SK-N-SH treated with all-trans-retinoic acid at 6 μM for 48 hours (cell line): Measurements from ENCODE around the gene SLC12A8.

Experiments
- ATAC-seq: fragments of 200-7000 bp; cut with Tn5 transposase; 3 replicates; pipeline ENCODE4 v1.9.1; 2020; ENCODE audit warnings: mild to moderate bottlenecking, moderate library complexity
- BACH2 ChIP-seq: fragments of 250-450 bp; sonication (Bioruptor Pico); IDR thresholded peaks from 2 replicates; pipeline ENCODE4 v1.9.0; 2021; ENCODE audit warnings: mild to moderate bottlenecking, borderline replicate concordance
- CSDC2 ChIP-seq: fragments of 250-450 bp; sonication (Bioruptor Pico); IDR thresholded peaks from 2 replicates; pipeline ENCODE4 v1.5.0; 2020; ENCODE audit warnings: mild to moderate bottlenecking, moderate library complexity
- ESRRG ChIP-seq: fragments of 250-450 bp; sonication (Bioruptor Pico); IDR thresholded peaks from 2 replicates; pipeline ENCODE4 v1.6.1; 2021; ENCODE audit warnings: mild to moderate bottlenecking
- GLIS3 ChIP-seq: fragments of 250-450 bp; sonication (Bioruptor Pico); IDR thresholded peaks from 2 replicates; pipeline ENCODE4 v1.5.0; 2020; ENCODE audit warnings: mild to moderate bottlenecking, moderate library complexity
- ISL1 ChIP-seq: fragments of 250-450 bp; sonication (Bioruptor Pico); IDR thresholded peaks from 2 replicates; pipeline ENCODE4 v2.1.2; 2022; ENCODE audit warnings: mild to moderate bottlenecking, moderate library complexity
- OSR1 ChIP-seq: fragments of 250-450 bp; sonication (Bioruptor Pico); IDR thresholded peaks from 2 replicates; pipeline ENCODE4 v1.8.0; 2022; ENCODE audit warnings: moderate library complexity, mild to moderate bottlenecking, inconsistent platforms
- PPARA ChIP-seq: fragments of 250-450 bp; sonication (Bioruptor Pico); IDR thresholded peaks from 2 replicates; pipeline ENCODE4 v1.5.0; 2020; ENCODE audit warnings: mild to moderate bottlenecking, borderline replicate concordance
- RARB ChIP-seq: fragments of 250-450 bp; sonication (Bioruptor Pico); IDR thresholded peaks from 2 replicates; pipeline ENCODE4 v1.8.0; 2021; ENCODE audit warnings: mild to moderate bottlenecking, moderate library complexity
- TCF4 ChIP-seq: fragments of 250-450 bp; sonication (Bioruptor Pico); IDR thresholded peaks from 2 replicates; pipeline ENCODE4 v1.8.0; 2021; ENCODE audit warnings: mild to moderate bottlenecking, moderate library complexity, borderline replicate concordance
- ZC3H10 ChIP-seq: fragments of 250-450 bp; sonication (Bioruptor Pico); IDR thresholded peaks from 2 replicates; pipeline ENCODE4 v1.5.1; 2021; ENCODE audit warnings: mild to moderate bottlenecking, moderate library complexity
- ZFP3 ChIP-seq: fragments of 250-450 bp; sonication (Bioruptor Pico); IDR thresholded peaks from 2 replicates; pipeline ENCODE4 v1.5.0; 2020; ENCODE audit warnings: mild to moderate bottlenecking, moderate library complexity
- ZFP30 ChIP-seq: fragments of 450-650 bp; formaldehyde crosslinking; IDR thresholded peaks from 2 replicates; pipeline ENCODE4 v1.5.0; 2022; ENCODE audit warnings: mild to moderate bottlenecking, moderate library complexity
- ZNF565 ChIP-seq: fragments of 450-650 bp; formaldehyde crosslinking; conservative IDR thresholded peaks from 2 replicates; pipeline ENCODE4 v1.5.0; 2020; ENCODE audit warnings: low read depth, mild to moderate bottlenecking, moderate library complexity
- ZNF70 ChIP-seq: fragments of 450-650 bp; formaldehyde crosslinking; IDR thresholded peaks from 2 replicates; pipeline ENCODE4 v1.5.0; 2020; ENCODE audit warnings: mild to moderate bottlenecking, moderate library complexity
- TF ChIP-seq, protein P1 (sequence below): fragments of 250-450 bp; sonication (Bioruptor Pico); IDR thresholded peaks from 2 replicates; pipeline ENCODE4 v1.8.0; 2021; ENCODE audit warnings: low read depth, mild to moderate bottlenecking, moderate library complexity, borderline replicate concordance
- TF ChIP-seq, protein P2 (sequence below): fragments of 250-450 bp; sonication (Bioruptor Pico); IDR thresholded peaks from 2 replicates; pipeline ENCODE4 v1.8.0; 2020; ENCODE audit warnings: mild to moderate bottlenecking, moderate library complexity, borderline replicate concordance
- TF ChIP-seq, protein P3 (sequence below): fragments of 250-450 bp; sonication (Bioruptor Pico); IDR thresholded peaks from 2 replicates; pipeline ENCODE4 v1.5.1; 2021; ENCODE audit warnings: mild to moderate bottlenecking, moderate library complexity
- TF ChIP-seq, protein P4 (sequence below): fragments of 250-450 bp; sonication (Bioruptor Pico); IDR thresholded peaks from 2 replicates; pipeline ENCODE4 v1.5.0; 2020; ENCODE audit warnings: mild to moderate bottlenecking, moderate library complexity
- TF ChIP-seq, protein P5 (sequence below): fragments of 250-450 bp; sonication (Bioruptor Pico); IDR thresholded peaks from 2 replicates; pipeline ENCODE4 v1.5.1; 2020; ENCODE audit warnings: low read depth, mild to moderate bottlenecking, moderate library complexity

The SLC12A8 gene

DNA sequence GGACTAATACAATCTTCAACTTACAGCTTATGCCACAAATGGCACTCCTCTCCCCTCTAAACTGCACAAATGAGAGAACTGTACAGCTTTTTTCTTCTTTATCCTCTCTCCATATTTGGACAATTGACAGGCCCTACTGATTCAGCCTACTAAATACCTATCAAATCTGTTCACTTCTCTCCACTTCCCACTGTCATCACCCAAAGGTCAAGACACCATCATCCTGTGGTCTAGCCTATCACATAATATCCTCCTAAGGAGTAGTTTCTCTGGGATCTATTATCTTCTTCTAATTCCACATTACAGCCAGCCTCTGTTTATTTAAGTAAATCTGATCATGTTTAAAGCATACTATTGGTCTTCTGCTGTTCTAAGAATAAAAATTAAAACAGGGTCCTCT lies 33.0 kb upstream of the SLC12A8 start:
- no peak for ATAC-seq
- TF ChIP-seq PPARA = no peak
- TF ChIP-seq ZNF70 (CRISPR knock-in tag) = no peak
- TF ChIP-seq ISL1 = no peak
- TF ChIP-seq GLIS3 = no peak
- TF ChIP-seq, protein P1, sequence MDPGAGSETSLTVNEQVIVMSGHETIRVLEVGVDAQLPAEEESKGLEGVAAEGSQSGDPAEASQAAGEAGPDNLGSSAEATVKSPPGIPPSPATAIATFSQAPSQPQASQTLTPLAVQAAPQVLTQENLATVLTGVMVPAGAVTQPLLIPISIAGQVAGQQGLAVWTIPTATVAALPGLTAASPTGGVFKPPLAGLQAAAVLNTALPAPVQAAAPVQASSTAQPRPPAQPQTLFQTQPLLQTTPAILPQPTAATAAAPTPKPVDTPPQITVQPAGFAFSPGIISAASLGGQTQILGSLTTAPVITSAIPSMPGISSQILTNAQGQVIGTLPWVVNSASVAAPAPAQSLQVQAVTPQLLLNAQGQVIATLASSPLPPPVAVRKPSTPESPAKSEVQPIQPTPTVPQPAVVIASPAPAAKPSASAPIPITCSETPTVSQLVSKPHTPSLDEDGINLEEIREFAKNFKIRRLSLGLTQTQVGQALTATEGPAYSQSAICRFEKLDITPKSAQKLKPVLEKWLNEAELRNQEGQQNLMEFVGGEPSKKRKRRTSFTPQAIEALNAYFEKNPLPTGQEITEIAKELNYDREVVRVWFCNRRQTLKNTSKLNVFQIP = no peak
- TF ChIP-seq OSR1 (CRISPR knock-in tag) = no peak
- TF ChIP-seq, protein P2, sequence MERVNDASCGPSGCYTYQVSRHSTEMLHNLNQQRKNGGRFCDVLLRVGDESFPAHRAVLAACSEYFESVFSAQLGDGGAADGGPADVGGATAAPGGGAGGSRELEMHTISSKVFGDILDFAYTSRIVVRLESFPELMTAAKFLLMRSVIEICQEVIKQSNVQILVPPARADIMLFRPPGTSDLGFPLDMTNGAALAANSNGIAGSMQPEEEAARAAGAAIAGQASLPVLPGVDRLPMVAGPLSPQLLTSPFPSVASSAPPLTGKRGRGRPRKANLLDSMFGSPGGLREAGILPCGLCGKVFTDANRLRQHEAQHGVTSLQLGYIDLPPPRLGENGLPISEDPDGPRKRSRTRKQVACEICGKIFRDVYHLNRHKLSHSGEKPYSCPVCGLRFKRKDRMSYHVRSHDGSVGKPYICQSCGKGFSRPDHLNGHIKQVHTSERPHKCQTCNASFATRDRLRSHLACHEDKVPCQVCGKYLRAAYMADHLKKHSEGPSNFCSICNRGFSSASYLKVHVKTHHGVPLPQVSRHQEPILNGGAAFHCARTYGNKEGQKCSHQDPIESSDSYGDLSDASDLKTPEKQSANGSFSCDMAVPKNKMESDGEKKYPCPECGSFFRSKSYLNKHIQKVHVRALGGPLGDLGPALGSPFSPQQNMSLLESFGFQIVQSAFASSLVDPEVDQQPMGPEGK = no peak
- no peak for TF ChIP-seq CSDC2 (CRISPR knock-in tag)
- no peak for TF ChIP-seq BACH2 (CRISPR knock-in tag)
- TF ChIP-seq, protein P3, sequence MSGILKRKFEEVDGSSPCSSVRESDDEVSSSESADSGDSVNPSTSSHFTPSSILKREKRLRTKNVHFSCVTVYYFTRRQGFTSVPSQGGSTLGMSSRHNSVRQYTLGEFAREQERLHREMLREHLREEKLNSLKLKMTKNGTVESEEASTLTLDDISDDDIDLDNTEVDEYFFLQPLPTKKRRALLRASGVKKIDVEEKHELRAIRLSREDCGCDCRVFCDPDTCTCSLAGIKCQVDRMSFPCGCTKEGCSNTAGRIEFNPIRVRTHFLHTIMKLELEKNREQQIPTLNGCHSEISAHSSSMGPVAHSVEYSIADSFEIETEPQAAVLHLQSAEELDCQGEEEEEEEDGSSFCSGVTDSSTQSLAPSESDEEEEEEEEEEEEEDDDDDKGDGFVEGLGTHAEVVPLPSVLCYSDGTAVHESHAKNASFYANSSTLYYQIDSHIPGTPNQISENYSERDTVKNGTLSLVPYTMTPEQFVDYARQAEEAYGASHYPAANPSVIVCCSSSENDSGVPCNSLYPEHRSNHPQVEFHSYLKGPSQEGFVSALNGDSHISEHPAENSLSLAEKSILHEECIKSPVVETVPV (CRISPR knock-in tag) = no peak
- TF ChIP-seq, protein P4, sequence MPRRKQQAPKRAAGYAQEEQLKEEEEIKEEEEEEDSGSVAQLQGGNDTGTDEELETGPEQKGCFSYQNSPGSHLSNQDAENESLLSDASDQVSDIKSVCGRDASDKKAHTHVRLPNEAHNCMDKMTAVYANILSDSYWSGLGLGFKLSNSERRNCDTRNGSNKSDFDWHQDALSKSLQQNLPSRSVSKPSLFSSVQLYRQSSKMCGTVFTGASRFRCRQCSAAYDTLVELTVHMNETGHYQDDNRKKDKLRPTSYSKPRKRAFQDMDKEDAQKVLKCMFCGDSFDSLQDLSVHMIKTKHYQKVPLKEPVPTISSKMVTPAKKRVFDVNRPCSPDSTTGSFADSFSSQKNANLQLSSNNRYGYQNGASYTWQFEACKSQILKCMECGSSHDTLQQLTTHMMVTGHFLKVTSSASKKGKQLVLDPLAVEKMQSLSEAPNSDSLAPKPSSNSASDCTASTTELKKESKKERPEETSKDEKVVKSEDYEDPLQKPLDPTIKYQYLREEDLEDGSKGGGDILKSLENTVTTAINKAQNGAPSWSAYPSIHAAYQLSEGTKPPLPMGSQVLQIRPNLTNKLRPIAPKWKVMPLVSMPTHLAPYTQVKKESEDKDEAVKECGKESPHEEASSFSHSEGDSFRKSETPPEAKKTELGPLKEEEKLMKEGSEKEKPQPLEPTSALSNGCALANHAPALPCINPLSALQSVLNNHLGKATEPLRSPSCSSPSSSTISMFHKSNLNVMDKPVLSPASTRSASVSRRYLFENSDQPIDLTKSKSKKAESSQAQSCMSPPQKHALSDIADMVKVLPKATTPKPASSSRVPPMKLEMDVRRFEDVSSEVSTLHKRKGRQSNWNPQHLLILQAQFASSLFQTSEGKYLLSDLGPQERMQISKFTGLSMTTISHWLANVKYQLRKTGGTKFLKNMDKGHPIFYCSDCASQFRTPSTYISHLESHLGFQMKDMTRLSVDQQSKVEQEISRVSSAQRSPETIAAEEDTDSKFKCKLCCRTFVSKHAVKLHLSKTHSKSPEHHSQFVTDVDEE (CRISPR knock-in tag) = no peak
- TF ChIP-seq, protein P5, sequence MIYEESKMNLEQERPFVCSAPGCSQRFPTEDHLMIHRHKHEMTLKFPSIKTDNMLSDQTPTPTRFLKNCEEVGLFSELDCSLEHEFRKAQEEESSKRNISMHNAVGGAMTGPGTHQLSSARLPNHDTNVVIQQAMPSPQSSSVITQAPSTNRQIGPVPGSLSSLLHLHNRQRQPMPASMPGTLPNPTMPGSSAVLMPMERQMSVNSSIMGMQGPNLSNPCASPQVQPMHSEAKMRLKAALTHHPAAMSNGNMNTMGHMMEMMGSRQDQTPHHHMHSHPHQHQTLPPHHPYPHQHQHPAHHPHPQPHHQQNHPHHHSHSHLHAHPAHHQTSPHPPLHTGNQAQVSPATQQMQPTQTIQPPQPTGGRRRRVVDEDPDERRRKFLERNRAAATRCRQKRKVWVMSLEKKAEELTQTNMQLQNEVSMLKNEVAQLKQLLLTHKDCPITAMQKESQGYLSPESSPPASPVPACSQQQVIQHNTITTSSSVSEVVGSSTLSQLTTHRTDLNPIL (CRISPR knock-in tag) = no peak
- no peak for TF ChIP-seq TCF4
- TF ChIP-seq ZFP30 (CRISPR knock-in tag) = no peak
- TF ChIP-seq ESRRG = no peak
- no peak for TF ChIP-seq RARB (CRISPR knock-in tag)

DNA sequence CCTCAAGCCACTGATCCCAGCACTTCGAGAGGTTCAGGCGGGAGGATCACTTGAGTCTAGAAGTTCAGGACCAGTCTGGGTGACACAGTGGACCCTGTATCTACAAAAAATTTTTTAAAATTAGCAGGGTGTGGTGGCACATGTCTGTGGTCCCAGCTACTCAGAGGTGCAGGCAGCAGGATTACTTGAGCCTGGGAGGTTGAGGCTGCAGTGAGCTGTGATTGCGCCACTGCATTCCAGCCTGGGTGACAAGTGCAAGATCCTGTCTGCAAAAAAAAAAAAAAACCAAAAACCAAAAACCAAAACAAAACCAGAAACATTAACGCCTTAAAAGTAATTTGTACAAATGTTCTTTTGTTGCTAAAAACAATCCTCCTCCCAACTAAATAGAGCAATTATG lies 27.9 kb upstream of the SLC12A8 start:
- no peak for TF ChIP-seq ZFP3
- no peak for TF ChIP-seq TCF4
- TF ChIP-seq PPARA = no peak
- TF ChIP-seq, protein P1 = no peak
- TF ChIP-seq GLIS3 = no peak
- no peak for TF ChIP-seq RARB (CRISPR knock-in tag)
- no peak for TF ChIP-seq ZNF565 (CRISPR knock-in tag)
- TF ChIP-seq ZC3H10 = no peak
- TF ChIP-seq, protein P5 (CRISPR knock-in tag) = no peak
- TF ChIP-seq, protein P3 (CRISPR knock-in tag) = no peak
- ATAC-seq = no peak
